ENCODE results near the gene PTPN12.
"Not testable (repeated sequence)": the region's sequence is repeated elsewhere in the genome, so short reads cannot be mapped to it uniquely, and the experiment has no call there.

PTPN12 gene

GRCh38 chr7:77538281-77539212 lies 1.5 kb downstream of the PTPN12 start:
- no peak for DNase-seq

- no peak for DNase-seq
These were observed 3.3 kb downstream of the PTPN12 start for GRCh38 chr7:77540402-77540822.

GRCh38 chr7:77540993-77541392 lies 3.9 kb downstream of the PTPN12 start:
- not testable (repeated sequence) for DNase-seq

GRCh38 chr7:77542409-77542808 lies 5.3 kb downstream of the PTPN12 start:
- no peak for DNase-seq

- no peak for DNase-seq
These were observed 5.8 kb downstream of the PTPN12 start for GRCh38 chr7:77542895-77543294.

GRCh38 chr7:77543910-77544309 lies 6.8 kb downstream of the PTPN12 start:
- DNase-seq, result no peak

- DNase-seq, result no peak
These were observed 7.4 kb downstream of the PTPN12 start for GRCh38 chr7:77544518-77544917.

GRCh38 chr7:77548206-77548605 lies 11.1 kb downstream of the PTPN12 start:
- no peak for DNase-seq

- no peak for DNase-seq
These were observed 12.2 kb downstream of the PTPN12 start for GRCh38 chr7:77549106-77549870.

GRCh38 chr7:77550586-77550985 lies 13.5 kb downstream of the PTPN12 start:
- no peak for DNase-seq

- DNase-seq, result no peak
These were observed 16.0 kb downstream of the PTPN12 start for GRCh38 chr7:77553123-77553522.

GRCh38 chr7:77558284-77558967 lies 21.3 kb downstream of the PTPN12 start:
- DNase-seq, result no peak

- DNase-seq, result no peak
These were observed 24.3 kb downstream of the PTPN12 start for GRCh38 chr7:77561352-77561751.

- no peak for DNase-seq
These were observed 26.2 kb downstream of the PTPN12 start for GRCh38 chr7:77563275-77563674.

- no peak for DNase-seq
These were observed 28.8 kb downstream of the PTPN12 start for GRCh38 chr7:77565917-77566316.

GRCh38 chr7:77566421-77566820 lies 29.3 kb downstream of the PTPN12 start:
- DNase-seq, result no peak

GRCh38 chr7:77569514-77570232 lies 32.6 kb downstream of the PTPN12 start:
- no peak for DNase-seq

GRCh38 chr7:77570330-77571011 lies 33.4 kb downstream of the PTPN12 start:
- DNase-seq, result no peak

GRCh38 chr7:77571801-77572200 lies 34.7 kb downstream of the PTPN12 start:
- no peak for DNase-seq

- DNase-seq, result no peak
These were observed 38.1 kb downstream of the PTPN12 start for GRCh38 chr7:77575187-77575586.

GRCh38 chr7:77576856-77577255 lies 39.8 kb downstream of the PTPN12 start:
- DNase-seq, result no peak

GRCh38 chr7:77579797-77580196 lies 42.7 kb downstream of the PTPN12 start:
- no peak for DNase-seq
